SJSA1 (cell line): ENCODE data around the gene OR8H3. TPM values are rescaled to one million over a fixed set of nuclear protein-coding genes. Genes with fewer than 3 reads are reported as not detected.

Source experiments
- total RNA-seq: library from RNA; depleted of rRNA; stranded (reverse); fragments of >200 nt; shearing (Covaris generic); gene quantifications from 2 replicates; pipeline ENCODE4 v1.2.3, GENCODE V29; 2014; rRNA removed

Gene OR8H3
- total RNA-seq, 1 experiment from 2014 or later = not detected

Other genes starting within 250 kb of the OR8H3 start
- not detected in 2 replicates for gene TRIM51, start 239.1 kb upstream of the OR8H3 start, total RNA-seq
- gene OR5W2, start 207.8 kb upstream of the OR8H3 start, total RNA-seq = not detected in 2 replicates
- gene OR5I1, start 186.0 kb upstream of the OR8H3 start, total RNA-seq = not detected in 2 replicates
- gene OR10AG1, start 152.4 kb upstream of the OR8H3 start, total RNA-seq = not detected in 2 replicates
- not detected in 2 replicates for gene OR5F1, start 127.7 kb upstream of the OR8H3 start, total RNA-seq
- gene OR5AS1, start 94.7 kb upstream of the OR8H3 start, total RNA-seq = not detected in 2 replicates
- not detected in 2 replicates for gene OR8I2, start 29.1 kb upstream of the OR8H3 start, total RNA-seq
- gene OR8H2, start 18.7 kb upstream of the OR8H3 start, total RNA-seq = not detected in 2 replicates
- not detected in 2 replicates for gene OR8J3, start 17.8 kb downstream of the OR8H3 start, total RNA-seq
- not detected in 2 replicates for gene OR8K5, start 37.9 kb downstream of the OR8H3 start, total RNA-seq
- not detected in 2 replicates for gene OR5J2, start 54.2 kb downstream of the OR8H3 start, total RNA-seq
- not detected in 2 replicates for gene OR5T2, start 111.9 kb downstream of the OR8H3 start, total RNA-seq
- not detected in 2 replicates for gene OR5T3, start 129.9 kb downstream of the OR8H3 start, total RNA-seq
- gene OR5T1, start 151.8 kb downstream of the OR8H3 start, total RNA-seq = not detected in 2 replicates
- not detected in 2 replicates for gene OR8H1, start 169.9 kb downstream of the OR8H3 start, total RNA-seq
- not detected in 2 replicates for gene OR8K3, start 192.8 kb downstream of the OR8H3 start, total RNA-seq
- not detected in 2 replicates for gene OR8K1, start 223.7 kb downstream of the OR8H3 start, total RNA-seq
- gene OR8J1, start 231.9 kb downstream of the OR8H3 start, total RNA-seq = not detected in 2 replicates